HCT116 (cell line): ENCODE measurements around the gene COASY.

Experiments used
- CEBPB ChIP-seq: IDR thresholded peaks from 2 replicates; pipeline ENCODE4 v1.6.1; 2012; ENCODE audit warnings: low read depth
- ELF1 ChIP-seq: IDR thresholded peaks from 2 replicates; pipeline ENCODE4 v1.6.1; 2012; ENCODE audit warnings: low read depth, borderline replicate concordance
- POLR2A ChIP-seq: IDR thresholded peaks from 2 replicates; pipeline ENCODE4 v1.7.0; 2011; ENCODE audit warnings: borderline replicate concordance; ENCODE audit not compliant: insufficient read depth, insufficient read length; ENCODE audit errors: extremely low read depth
- RAD21 ChIP-seq: IDR thresholded peaks from 2 replicates; pipeline ENCODE4 v1.6.1; 2012; ENCODE audit warnings: low read depth, mild to moderate bottlenecking
- SRF ChIP-seq: IDR thresholded peaks from 2 replicates; pipeline ENCODE4 v1.6.1; 2012; ENCODE audit warnings: low read depth
- ZBTB33 ChIP-seq: IDR thresholded peaks from 2 replicates; pipeline ENCODE4 v1.6.1; 2011; ENCODE audit warnings: mild to moderate bottlenecking, low read length, moderate library complexity; ENCODE audit not compliant: insufficient replicate concordance; ENCODE audit errors: extremely low read depth
- ZNF274 ChIP-seq: fragments of 200-500 bp; sonication (Bioruptor generic); IDR thresholded peaks from 2 replicates; pipeline ENCODE4 v1.6.1; 2014; ENCODE audit warnings: mild to moderate bottlenecking, low read depth, low read length, inconsistent platforms
- TF ChIP-seq, protein P1 (sequence below), 3 experiments: fragments of 200-600 bp in 1 of 3; sonication (generic) in 1 of 3; IDR thresholded peaks in 2 of 3; conservative IDR thresholded peaks in 1 of 3; 2 replicates each; pipeline ENCODE4 v1.5.1; 2012 to 2017; ENCODE audit warnings: low read depth in 2 of 3, low read length in 2 of 3, antibody characterized with exemption in 1 of 3, borderline replicate concordance in 1 of 3, control low read depth in 1 of 3, mild to moderate bottlenecking in 1 of 3, mixed read lengths in 1 of 3, mixed run types in 1 of 3, moderate library complexity in 1 of 3; ENCODE audit not compliant: insufficient read depth in 1 of 3

- TF ChIP-seq RAD21 (no peak), ELF1 (no peak), ZBTB33 (no peak), ZNF274 (no peak), POLR2A (no peak), CEBPB (no peak), SRF (no peak)
- TF ChIP-seq, protein P1, sequence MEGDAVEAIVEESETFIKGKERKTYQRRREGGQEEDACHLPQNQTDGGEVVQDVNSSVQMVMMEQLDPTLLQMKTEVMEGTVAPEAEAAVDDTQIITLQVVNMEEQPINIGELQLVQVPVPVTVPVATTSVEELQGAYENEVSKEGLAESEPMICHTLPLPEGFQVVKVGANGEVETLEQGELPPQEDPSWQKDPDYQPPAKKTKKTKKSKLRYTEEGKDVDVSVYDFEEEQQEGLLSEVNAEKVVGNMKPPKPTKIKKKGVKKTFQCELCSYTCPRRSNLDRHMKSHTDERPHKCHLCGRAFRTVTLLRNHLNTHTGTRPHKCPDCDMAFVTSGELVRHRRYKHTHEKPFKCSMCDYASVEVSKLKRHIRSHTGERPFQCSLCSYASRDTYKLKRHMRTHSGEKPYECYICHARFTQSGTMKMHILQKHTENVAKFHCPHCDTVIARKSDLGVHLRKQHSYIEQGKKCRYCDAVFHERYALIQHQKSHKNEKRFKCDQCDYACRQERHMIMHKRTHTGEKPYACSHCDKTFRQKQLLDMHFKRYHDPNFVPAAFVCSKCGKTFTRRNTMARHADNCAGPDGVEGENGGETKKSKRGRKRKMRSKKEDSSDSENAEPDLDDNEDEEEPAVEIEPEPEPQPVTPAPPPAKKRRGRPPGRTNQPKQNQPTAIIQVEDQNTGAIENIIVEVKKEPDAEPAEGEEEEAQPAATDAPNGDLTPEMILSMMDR (IDR thresholded peaks at IDR 0.05 in 2 of 3, conservative IDR thresholded peaks at IDR 0.05 in 1 of 3; ENCODE audit: borderline replicate concordance in 1 of 3, insufficient read depth in 1 of 3, low read depth in 2 of 3, low read length in 2 of 3) = no peak
These were observed 22.9 kb downstream of the COASY start for GRCh38 chr17:42584880-42585279.
